ENCODE results near the gene CFDP1.
"Not testable (repeated sequence)": the region's sequence is repeated elsewhere in the genome, so short reads cannot be mapped to it uniquely, and the experiment has no call there.

Gene CFDP1

GRCh38 chr16:75288596-75289120, 144.6 kb downstream of the CFDP1 start:
- DNase-seq: no peak

- no peak for DNase-seq
These were observed 145.1 kb downstream of the CFDP1 start for GRCh38 chr16:75288181-75288580.

DNA sequence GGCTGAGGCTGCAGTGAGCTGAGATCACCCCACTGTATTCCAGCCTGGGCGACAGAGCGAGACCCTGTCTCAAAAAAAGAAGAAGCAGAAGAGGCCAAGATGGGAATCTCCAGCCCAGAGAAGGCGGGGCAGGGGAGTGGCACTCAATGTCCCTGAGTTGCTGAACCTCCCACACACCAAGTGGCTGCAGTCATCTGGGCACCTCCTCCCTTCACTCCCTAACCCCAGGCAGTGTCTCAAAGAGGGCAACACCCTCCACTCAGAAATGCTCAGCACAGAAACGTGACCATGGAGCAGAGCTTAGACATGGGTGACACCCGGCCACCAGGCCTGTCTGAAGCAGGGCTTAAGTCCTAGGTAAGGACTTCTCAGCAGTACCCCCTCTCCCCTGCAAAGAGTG, 145.6 kb downstream of the CFDP1 start:
- DNase-seq: no peak

GRCh38 chr16:75286389-75286788, 146.9 kb downstream of the CFDP1 start:
- DNase-seq: no peak

DNA sequence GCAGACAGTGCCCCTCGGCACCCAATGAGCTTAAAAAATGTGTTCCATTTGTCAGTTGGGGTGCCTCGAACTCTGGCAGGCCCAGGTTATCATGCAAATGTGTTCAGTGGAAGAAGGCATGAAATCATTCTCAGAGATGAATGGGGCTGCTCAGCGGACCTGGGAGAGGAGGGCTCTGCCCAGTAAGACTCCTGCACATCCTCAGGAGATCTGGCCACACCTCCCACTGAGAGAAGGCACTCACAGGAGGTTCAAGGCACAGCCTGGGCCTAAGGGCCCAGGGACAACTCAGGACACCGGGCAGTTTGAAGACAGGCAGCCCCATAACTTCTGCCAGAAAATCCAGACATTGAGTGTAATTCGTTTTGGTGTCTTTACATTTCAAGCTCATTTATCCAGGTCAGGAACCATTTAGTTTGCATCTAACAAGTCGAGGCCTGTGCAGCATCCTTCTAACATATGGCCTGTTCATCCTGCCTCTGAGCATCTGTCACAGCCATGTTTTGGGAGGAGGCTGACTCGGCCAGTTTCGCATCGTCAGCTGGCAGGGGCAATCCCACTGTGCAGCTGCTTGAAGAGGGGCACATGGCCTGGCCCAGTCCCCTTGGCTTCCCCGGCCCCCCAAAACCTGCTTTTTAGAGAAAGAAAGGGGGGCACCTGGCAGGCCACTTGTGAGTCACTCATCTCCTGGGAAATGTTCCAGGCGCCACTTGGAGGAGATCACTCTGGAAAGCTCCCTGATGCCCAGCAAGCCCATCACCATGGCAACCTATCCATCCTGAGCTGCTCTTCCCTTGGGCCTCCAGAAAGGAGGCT, 150.6 kb downstream of the CFDP1 start:
- no peak for DNase-seq

DNA sequence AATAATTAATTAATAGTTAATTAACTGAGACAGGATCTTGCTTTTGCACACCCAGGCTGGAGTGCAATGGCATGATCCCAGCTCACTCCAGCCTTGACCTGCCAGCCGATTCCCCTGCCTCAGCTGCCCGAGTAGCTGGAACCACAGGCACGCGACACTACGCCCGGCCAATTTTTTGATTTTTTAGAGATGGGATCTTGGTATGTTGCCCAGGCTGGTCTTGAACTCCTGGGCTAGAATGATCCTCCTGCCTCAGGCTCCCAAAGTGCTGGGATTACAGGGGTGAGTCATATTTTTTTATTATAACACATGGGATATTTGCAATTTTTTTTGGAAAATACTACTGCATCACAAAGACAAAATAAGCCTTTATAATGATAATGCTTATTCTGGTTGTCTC, 151.5 kb downstream of the CFDP1 start:
- no peak for DNase-seq

- DNase-seq: not testable (repeated sequence)
These were observed 152.3 kb downstream of the CFDP1 start for GRCh38 chr16:75281009-75281408.

GRCh38 chr16:75280331-75280804, 152.9 kb downstream of the CFDP1 start:
- DNase-seq: no peak

- peak; percentile 11 for DNase-seq
These were observed 154.0 kb downstream of the CFDP1 start for GRCh38 chr16:75279305-75279704.

- no peak for DNase-seq
These were observed 160.0 kb downstream of the CFDP1 start for GRCh38 chr16:75273054-75273925.

GRCh38 chr16:75272629-75273028, 160.7 kb downstream of the CFDP1 start:
- not testable (repeated sequence) for DNase-seq

DNA sequence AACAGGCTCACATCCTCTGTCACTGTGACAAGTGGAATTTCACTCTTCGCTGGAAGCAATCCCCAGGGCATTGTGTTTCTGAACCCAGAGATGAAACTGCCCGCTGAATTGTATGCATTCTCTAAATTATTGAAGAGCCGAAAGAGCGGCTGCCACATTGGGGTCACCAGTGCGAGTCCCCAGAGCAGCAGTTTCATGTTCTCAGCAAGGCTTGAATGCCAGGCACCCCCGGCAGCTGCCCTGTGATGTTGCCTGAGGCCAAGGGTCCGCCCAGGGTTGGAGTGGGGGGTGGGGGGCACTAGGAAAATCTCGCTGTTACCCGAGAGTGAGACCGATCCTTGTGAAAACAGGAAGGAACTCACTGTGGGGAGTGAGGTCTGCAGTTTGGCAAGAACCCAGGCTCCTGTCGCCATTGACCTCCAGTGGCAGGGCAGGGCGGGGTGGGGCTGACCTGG, 161.2 kb downstream of the CFDP1 start:
- no peak for DNase-seq

DNA sequence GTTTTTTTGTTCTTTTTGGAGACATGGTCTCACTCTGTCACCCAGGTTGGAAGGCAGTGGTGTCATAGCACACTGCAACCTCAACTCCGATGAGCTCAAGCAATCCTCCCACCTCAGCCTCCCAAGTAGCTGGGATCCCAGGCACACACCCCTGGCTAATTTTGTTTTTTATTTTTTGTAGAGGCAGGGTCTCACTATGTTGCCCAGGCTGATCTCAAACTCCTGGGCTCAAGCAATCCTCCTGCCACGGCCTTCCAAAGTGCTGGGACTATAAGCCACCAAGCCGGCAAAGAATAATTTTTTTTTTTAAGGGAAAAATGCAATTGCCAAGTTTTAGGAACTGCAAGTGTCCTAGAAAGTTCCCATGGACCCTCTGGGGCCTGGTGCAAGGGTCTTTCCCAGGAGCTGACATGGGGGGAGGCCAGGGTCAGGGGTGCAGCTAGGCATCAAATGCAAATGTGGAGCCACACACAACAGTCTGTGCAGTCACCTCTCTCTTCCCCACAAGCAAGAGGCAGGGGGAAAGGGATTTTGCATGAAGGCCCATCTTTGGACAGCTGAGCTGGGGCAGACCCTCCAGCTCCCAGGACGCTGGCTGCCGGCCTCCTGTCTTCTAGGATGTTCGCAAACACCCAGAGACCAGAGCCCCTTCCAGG, 161.7 kb downstream of the CFDP1 start:
- DNase-seq: no peak

- DNase-seq: not testable (repeated sequence)
These were observed 163.9 kb downstream of the CFDP1 start for GRCh38 chr16:75269358-75269757.

DNA sequence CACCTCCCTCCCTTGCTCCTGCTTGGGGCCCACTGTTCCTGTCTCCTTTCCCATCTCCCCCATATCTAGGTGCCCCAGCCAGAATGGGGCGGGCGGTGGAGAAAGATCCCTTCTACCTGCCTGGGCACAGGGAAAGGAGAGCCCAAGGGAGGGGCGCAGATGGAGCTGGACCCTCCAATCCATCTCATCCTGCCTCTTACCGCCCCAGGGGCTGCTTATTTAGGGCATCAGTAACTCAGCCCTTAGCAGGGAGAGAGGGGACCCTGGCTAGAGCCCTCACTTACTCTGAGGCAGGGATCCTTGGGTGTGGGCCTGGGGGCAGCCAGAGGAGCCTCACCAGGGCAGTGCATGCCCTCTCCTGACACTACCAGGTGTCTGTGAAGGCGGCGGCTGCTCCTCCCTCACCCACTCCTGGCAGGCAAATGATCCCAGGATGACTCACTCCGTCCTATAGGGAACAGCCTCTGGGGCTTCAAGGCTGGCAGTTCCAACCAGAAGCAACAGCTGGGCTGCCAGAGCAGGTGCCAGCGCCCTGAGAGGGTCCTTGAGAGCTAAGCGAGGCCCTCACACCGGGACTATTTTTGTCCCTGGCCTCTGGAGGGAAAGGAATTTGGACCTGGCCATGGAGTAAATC, 165.6 kb downstream of the CFDP1 start:
- DNase-seq: no peak

- DNase-seq: peak; percentile 52
These were observed 166.3 kb downstream of the CFDP1 start for GRCh38 chr16:75266738-75267630.

DNA sequence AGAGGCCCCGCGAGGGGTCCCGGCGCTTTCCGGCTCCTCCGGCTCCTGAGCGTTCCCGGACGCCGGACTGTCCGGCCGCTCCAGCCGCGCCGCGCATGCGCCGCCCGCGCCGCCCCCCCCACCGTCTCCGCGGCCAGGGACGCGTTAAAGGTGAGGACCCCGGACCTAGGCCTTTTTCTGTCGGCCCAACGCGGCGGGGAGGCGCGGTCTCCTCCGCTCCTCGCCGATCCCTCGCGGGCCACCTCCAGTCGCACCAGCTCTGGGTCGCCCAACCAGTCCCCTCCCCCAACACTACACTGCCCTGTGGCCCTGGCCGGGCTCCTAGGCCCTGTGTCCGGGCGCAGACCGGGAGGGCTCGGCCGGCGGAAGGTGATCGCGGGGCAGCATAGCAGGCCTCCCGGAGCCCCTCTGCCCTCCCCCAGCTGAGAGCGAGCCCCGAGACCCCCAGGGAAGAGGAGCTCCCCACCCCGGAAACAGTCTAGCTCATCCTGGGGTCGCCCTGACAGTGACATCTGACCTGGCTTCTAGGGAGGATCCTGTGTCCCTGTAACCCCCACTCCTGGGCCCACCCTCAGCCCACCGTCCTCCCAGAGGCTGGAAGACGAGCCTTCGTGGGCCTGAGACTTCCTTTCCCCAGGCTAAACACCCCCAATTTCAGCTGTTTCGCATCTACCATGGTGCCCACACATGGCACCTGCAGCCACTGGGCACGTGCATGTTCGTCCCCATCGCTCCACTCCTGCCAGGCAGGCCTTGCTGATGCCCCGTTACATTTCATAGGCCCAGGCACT, 167.2 kb downstream of the CFDP1 start:
- DNase-seq: peak; percentile 63

GRCh38 chr16:75264999-75265910, 168.0 kb downstream of the CFDP1 start:
- DNase-seq: no peak

DNA sequence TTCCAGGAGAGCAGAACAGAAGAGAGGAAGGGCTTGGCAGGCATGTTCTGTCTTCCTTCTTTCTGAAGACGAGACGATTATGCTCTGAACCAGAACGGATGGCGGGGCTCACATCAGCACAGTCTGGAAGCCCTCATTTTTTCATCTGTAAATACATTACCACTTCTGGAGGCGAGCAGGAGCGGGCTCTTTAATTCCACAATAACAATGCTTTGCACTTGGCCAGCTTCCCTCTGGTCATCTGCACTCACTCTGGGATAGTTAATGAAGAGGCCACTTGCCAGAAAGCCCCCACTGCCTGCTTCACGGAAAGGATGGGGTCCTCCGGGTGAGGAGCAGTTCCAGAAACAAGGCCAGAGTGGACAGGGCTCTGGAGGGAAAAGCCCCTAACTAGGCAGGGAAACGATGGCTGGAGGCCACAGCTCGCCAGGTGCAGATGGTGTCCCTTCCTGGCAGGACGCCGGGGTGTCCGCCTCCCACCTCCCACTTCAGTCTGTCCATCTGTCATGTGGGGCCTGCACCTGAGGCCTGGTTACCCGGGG, 168.8 kb downstream of the CFDP1 start:
- DNase-seq: peak; percentile 49
